KMS-11 (cell line): ENCODE data around the gene DDX1.

ENCODE experiments used
- H2AFZ ChIP-seq: fragments of 200-600 bp; sonication (generic); 2 replicates; pipeline ENCODE4 v1.6.1; 2016; ENCODE audit warnings: antibody characterized with exemption, mixed run types, low read depth
- H3K27ac ChIP-seq: fragments of 200-600 bp; sonication (generic); 2 replicates; pipeline ENCODE4 v1.6.1; 2016; ENCODE audit warnings: mild to moderate bottlenecking, mixed run types
- H3K27me3 ChIP-seq: fragments of 200-600 bp; sonication (generic); 2 replicates; pipeline ENCODE4 v1.6.1; 2017; ENCODE audit warnings: mild to moderate bottlenecking, low read depth, mixed run types, moderate library complexity; ENCODE audit not compliant: insufficient read depth
- H3K36me3 ChIP-seq: fragments of 200-600 bp; sonication (generic); 2 replicates; pipeline ENCODE4 v1.6.1; 2017; ENCODE audit warnings: mild to moderate bottlenecking, mixed run types; ENCODE audit not compliant: insufficient read depth
- H3K4me1 ChIP-seq: fragments of 200-600 bp; sonication (generic); 2 replicates; pipeline ENCODE4 v1.6.1; 2016; ENCODE audit warnings: mild to moderate bottlenecking, low read depth, mixed run types; ENCODE audit not compliant: poor library complexity, severe bottlenecking
- H3K4me2 ChIP-seq: fragments of 200-600 bp; sonication (generic); 2 replicates; pipeline ENCODE4 v1.7.0; 2016; ENCODE audit warnings: mild to moderate bottlenecking, mixed run types
- H3K4me3 ChIP-seq: fragments of 200-600 bp; sonication (generic); IDR thresholded peaks from 2 replicates; pipeline ENCODE4 v1.6.1; 2017; ENCODE audit warnings: low read depth, low read length, mixed read lengths; ENCODE audit not compliant: insufficient read depth
- H3K79me2 ChIP-seq: fragments of 200-600 bp; sonication (generic); 2 replicates; pipeline ENCODE4 v1.6.1; 2016; ENCODE audit warnings: low read depth, mixed run types; ENCODE audit not compliant: insufficient read depth
- H3K9ac ChIP-seq: fragments of 200-600 bp; sonication (generic); 2 replicates; pipeline ENCODE4 v1.6.1; 2016; ENCODE audit warnings: mild to moderate bottlenecking, mixed run types
- H4K20me1 ChIP-seq: fragments of 200-600 bp; sonication (generic); 2 replicates; pipeline ENCODE4 v1.6.1; 2016; ENCODE audit warnings: mild to moderate bottlenecking, mixed run types; ENCODE audit not compliant: insufficient read depth
- CTCF ChIP-seq: fragments of 200-600 bp; sonication (generic); conservative IDR thresholded peaks from 2 replicates; pipeline ENCODE4 v1.6.1; 2017; ENCODE audit warnings: low read depth, mild to moderate bottlenecking, antibody characterized with exemption, low read length, moderate library complexity, mixed read lengths

The DDX1 gene

DNA sequence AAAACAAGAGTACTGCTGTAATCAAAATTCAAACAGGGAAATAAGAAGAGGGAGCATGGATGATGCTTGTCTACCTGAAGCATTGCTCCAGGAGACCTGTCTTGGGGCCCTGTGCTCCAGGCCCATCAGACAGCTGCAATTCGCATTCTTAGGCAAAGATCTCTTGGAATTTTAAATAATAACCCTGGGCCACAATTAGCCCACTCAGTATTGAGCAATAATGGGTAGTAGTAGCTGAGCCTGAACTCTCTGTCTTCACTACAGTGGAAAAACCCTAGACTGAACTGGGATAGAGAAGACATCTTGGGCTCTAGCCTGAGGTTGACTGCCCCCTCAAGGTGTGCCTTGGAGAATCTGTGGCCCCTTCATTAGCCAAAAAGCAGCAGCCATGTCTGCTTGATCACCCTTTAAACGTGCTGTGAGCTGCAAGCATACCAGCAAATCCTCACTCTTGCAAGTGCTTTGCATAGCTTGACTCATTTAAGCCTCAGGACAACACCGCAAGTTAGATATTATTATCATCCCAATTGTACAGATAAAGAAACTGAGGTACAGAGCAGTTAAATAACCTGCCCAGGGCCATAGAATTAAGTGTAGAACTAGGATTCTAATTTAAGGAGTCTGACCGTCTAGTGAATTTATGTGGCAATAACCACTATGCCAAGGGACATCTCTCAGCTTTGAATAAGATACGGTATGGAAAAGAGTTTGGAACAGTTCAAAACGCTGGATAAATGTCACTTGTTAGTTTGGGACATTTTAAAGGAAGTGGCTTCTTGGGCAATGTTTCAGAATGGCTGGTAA is 69.0 kb downstream of the DDX1 start:
- Histone ChIP-seq H3K27me3 (no peaks in the 10 kb centered on the region), H2AFZ (no peak overlapping the region), H3K27ac (no peak overlapping the region), H3K4me3 (no peak overlapping the region), H3K36me3 (no peaks in the 10 kb centered on the region), H3K9ac (no peak overlapping the region), H3K4me1 (no peaks in the 10 kb centered on the region), H3K79me2 (no peaks in the 10 kb centered on the region), H4K20me1 (no peaks in the 10 kb centered on the region), H3K4me2 (no peak overlapping the region)
- TF ChIP-seq CTCF: no peak

DNA sequence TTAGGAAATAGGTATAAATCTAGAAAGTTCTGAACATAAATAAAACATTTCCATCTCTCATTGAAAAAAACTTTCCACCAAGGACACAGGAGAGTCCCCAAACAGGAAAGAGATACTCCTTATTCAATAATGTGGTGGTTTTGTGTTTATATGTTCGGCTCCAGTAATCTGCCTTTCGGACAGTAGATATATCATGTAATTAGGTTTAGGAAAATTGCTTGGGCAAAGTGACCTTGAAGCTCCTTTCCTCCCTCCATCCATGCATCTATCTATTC is 69.6 kb downstream of the DDX1 start:
- Histone ChIP-seq H4K20me1 (no peaks in the 10 kb centered on the region), H3K4me1 (no peaks in the 10 kb centered on the region), H3K27me3 (no peaks in the 10 kb centered on the region), H3K79me2 (no peaks in the 10 kb centered on the region), H3K4me2 (no peak overlapping the region), H3K36me3 (no peaks in the 10 kb centered on the region), H3K9ac (no peak overlapping the region), H3K27ac (no peak overlapping the region), H2AFZ (no peak overlapping the region), H3K4me3 (no peak overlapping the region)
- TF ChIP-seq CTCF: no peak

DNA sequence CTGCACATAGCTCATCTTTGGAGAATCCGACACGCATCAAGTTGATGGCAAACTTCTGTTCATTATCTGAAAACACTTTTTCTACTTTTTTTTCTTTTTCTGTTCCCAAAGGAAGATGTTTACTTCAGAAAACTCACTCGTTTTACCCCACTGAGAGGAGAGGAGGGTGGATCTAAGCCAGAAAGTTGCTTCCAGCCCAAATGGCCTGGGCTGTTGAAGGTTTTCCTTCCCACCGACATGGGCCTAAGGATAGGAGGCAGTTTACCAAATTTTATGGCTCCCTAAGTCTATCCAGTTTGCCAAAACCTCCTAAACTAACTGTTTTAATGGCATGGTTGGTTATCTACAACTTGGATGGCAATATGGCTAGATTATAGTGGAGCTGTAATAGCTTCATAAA is 70.4 kb downstream of the DDX1 start:
- Histone ChIP-seq H3K4me2 (no peak overlapping the region), H2AFZ (no peak overlapping the region), H3K79me2 (no peaks in the 10 kb centered on the region), H3K4me1 (no peaks in the 10 kb centered on the region), H3K36me3 (no peaks in the 10 kb centered on the region), H3K4me3 (no peak overlapping the region), H4K20me1 (no peaks in the 10 kb centered on the region), H3K27ac (no peak overlapping the region), H3K9ac (no peak overlapping the region), H3K27me3 (no peaks in the 10 kb centered on the region)
- TF ChIP-seq CTCF: no peak

- Histone ChIP-seq H3K4me3 (no peak overlapping the region), H3K27ac (no peak overlapping the region), H2AFZ (no peak overlapping the region), H3K4me2 (no peak overlapping the region), H3K27me3 (no peaks in the 10 kb centered on the region), H3K4me1 (no peaks in the 10 kb centered on the region), H4K20me1 (no peaks in the 10 kb centered on the region), H3K9ac (no peak overlapping the region), H3K79me2 (no peaks in the 10 kb centered on the region), H3K36me3 (no peaks in the 10 kb centered on the region)
- no peak for TF ChIP-seq CTCF
Measured at GRCh38 chr2:15662579-15662978, 70.9 kb downstream of the DDX1 start.
